Anterior cingulate cortex (tissue), 58 donors: ENCODE data around the gene ARAP1.
A peak's percentile ranks its signal among the peaks of the same experiment; 100 is the strongest.
"Not testable (repeated sequence)": the region's sequence is repeated elsewhere in the genome, so short reads cannot be mapped to it uniquely, and the experiment has no call there.

Source experiments
- DNase-seq, 58 donors: peaks; one replicate each; lab custom pipeline; 2025; lab: John Stamatoyannopoulos, UW

ARAP1 gene

GRCh38 chr11:72752088-72752914 lies at the start of gene ARAP1:
ARAP1 (minus strand) TSS chr11:72752408; CDS start chr11:72727128, 25,280 bp downstream.
- peak in 51 of 58 donors; percentile 18 to 81 (median 60) for DNase-seq

- DNase-seq: no peak
These were observed 47.2 kb upstream of the ARAP1 start for GRCh38 chr11:72799441-72799840.

GRCh38 chr11:72798361-72798760 lies 46.2 kb upstream of the ARAP1 start:
- no peak for DNase-seq

- DNase-seq: peak; percentile 75 to 100 (median 97)
These were observed 41.5 kb upstream of the ARAP1 start, which contains the start of gene STARD10 for GRCh38 chr11:72793425-72794367. STARD10 (minus strand) TSS chr11:72794047; CDS start chr11:72781181, 12,866 bp downstream.

GRCh38 chr11:72793076-72793424 lies 40.8 kb upstream of the ARAP1 start:
- no peak for DNase-seq

- no peak for DNase-seq
These were observed 40.3 kb upstream of the ARAP1 start for GRCh38 chr11:72792437-72793021.

- DNase-seq: not testable (repeated sequence)
These were observed 39.0 kb upstream of the ARAP1 start for GRCh38 chr11:72791228-72791627.

- DNase-seq: peak in 26 of 58 donors; percentile 11 to 75 (median 42)
These were observed 37.4 kb upstream of the ARAP1 start for GRCh38 chr11:72789493-72790131.

- DNase-seq: peak in 1 of 58 donors; percentile 21
These were observed 36.0 kb upstream of the ARAP1 start for GRCh38 chr11:72788241-72788640.

- no peak for DNase-seq
These were observed 35.3 kb upstream of the ARAP1 start for GRCh38 chr11:72787216-72788104.

- DNase-seq: no peak
These were observed 34.4 kb upstream of the ARAP1 start for GRCh38 chr11:72786305-72787215.

- no peak for DNase-seq
These were observed 32.5 kb upstream of the ARAP1 start for GRCh38 chr11:72784662-72785061.

GRCh38 chr11:72783144-72783905 lies 31.1 kb upstream of the ARAP1 start:
- no peak for DNase-seq

GRCh38 chr11:72782081-72782920 lies 30.1 kb upstream of the ARAP1 start:
- DNase-seq: no peak

GRCh38 chr11:72781313-72782080 lies 29.3 kb upstream of the ARAP1 start:
- DNase-seq: peak in 9 of 58 donors; percentile 19 to 67 (median 34)

GRCh38 chr11:72781063-72781312 lies 28.8 kb upstream of the ARAP1 start:
- no peak for DNase-seq
